ENCODE results near the gene SPX. TPM values are rescaled to one million over a fixed set of nuclear protein-coding genes. Genes with fewer than 3 reads are reported as not detected.

Gene SPX
- total and polyA plus RNA-seq, 2 donors (not counting 3 experiments of a cell fraction or from before 2014, with no cell fraction given) = 0.06 TPM; not detected in 1

DNA sequence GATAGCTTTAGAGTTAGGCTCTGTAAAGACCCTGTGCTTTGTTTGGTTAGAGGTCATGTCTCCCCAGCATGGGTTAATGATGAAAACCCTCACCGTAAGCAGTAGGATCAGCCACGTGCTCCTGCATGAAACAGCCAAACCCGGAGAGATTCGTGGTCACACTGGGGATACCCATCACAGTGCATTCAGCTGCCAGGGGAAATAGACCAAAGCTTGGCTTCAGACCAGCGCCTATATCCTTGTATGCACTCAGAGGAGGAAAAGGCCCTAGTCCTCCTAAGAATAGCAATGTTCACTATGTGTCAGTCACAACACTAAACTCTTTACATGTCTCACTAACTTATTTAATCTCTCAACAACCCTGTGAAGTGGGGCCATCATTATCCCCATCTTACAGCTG is 16.3 kb downstream of the SPX start:
- Histone ChIP-seq H3K4me2 (ENCODE audit: insufficient read depth, low read length) (no peak overlapping the region), H3K27me3 (ENCODE audit: control insufficient read depth in 2 of 2, insufficient read depth in 2 of 2, low read length in 2 of 2) (peaks cover 0 to 3% of the 10 kb centered on the region in 2 experiments), H3K27ac (ENCODE audit: insufficient read depth, low read depth, low read length) (no peak overlapping the region), H4K20me1 (replicated peaks; ENCODE audit: control insufficient read depth, extremely low read depth, insufficient read depth, low read length) (no peaks in the 10 kb centered on the region), H3K36me3 (ENCODE audit: control insufficient read depth in 2 of 2, extremely low read depth in 1 of 2, insufficient read depth in 2 of 2, low read length in 2 of 2) (no peaks in the 10 kb centered on the region), H3K4me3 (replicated peaks in 1 of 3; ENCODE audit: insufficient read depth in 1 of 3, low read depth in 1 of 3, low read length in 3 of 3) (no peak overlapping the region), H3K9me3 (replicated peaks; ENCODE audit: control insufficient read depth, insufficient read depth, low read length) (no peaks in the 10 kb centered on the region), H3K79me2 (ENCODE audit: control insufficient read depth, insufficient read depth, low read length) (no peaks in the 10 kb centered on the region), H3K9ac (replicated peaks; ENCODE audit: extremely low read depth, insufficient read depth, low read length) (no peak overlapping the region), H3K4me1 (ENCODE audit: control insufficient read depth, extremely low read depth, insufficient read depth, low read length) (no peaks in the 10 kb centered on the region), H2AFZ (ENCODE audit: low read depth, low read length) (no peak overlapping the region), H3K9me1 (replicated peaks; ENCODE audit: control insufficient read depth, extremely low read depth, insufficient read depth, low read length) (no peaks in the 10 kb centered on the region)
- intact Hi-C loops (cut with micrococcal nuclease) = no loop called here
- POLR2A ChIA-PET = interaction anchor here (1.1 kb wide), 1 partner anchor 116 kb away, joined by 3 read pairs; the partner anchor contains the start of gene LDHB
- TF ChIP-seq POLR2A (IDR thresholded peaks at IDR 0.05; ENCODE audit: low read depth, low read length) (no peak), GATA2 (IDR thresholded peaks at IDR 0.05; ENCODE audit: insufficient read depth, insufficient read length, low read depth, low read length) (no peak), FOS (IDR thresholded peaks at IDR 0.05; ENCODE audit: borderline replicate concordance, insufficient read depth, low read length) (no peak), POLR2AphosphoS5 (IDR thresholded peaks at IDR 0.05; ENCODE audit: insufficient read depth, low read depth, low read length) (no peak), CTCF (IDR thresholded peaks at IDR 0.05; ENCODE audit: extremely low read depth in 1 of 2, insufficient read depth in 1 of 2, low read depth in 1 of 2, low read length in 2 of 2) (no peak), MYC (IDR thresholded peaks at IDR 0.05; ENCODE audit: low read depth, low read length) (no peak)
- DNase-seq (ENCODE audit: low read depth, low spot score) (no peak), FAIRE-seq (no peak)
- CTCF ChIA-PET = interaction anchor here (1.2 to 1.8 kb wide), 2 partner anchors 9 to 14 kb away, joined by 4 to 5 read pairs; no protein-coding TSS in a partner anchor
- dilution Hi-C loops (cut with MboI; ENCODE audit: extremely low pct_ligation_motif_present, low sequenced_read_pairs) = no loop called here
- no TSS peak for BruUV-seq (replicated peaks)

DNA sequence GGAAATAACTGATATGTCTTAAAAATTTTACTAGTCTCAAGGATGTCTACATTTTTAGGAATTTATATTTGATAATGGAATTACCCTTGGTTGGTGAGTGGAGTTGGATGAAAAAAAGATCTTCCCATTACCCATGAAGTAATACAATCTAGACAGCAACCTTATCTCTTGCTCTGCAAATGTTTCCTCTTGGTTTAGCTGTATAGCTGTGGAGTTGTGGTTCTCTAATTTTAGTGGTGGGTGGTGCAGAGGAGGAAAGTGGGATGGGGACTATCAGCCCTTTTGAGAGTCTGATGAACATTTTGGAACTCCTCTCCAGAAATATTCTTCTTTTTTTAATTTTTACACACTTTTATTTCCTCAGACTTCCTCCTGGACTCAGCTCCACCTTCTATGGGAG is 17.1 kb downstream of the SPX start:
- DNase-seq (ENCODE audit: low read depth, low spot score) = no peak
- no peak overlapping the region for H3K4me3 ChIP-seq (replicated peaks in 1 of 3; ENCODE audit: insufficient read depth in 1 of 3, low read depth in 1 of 3, low read length in 3 of 3)
- H3K9me1 ChIP-seq (replicated peaks; ENCODE audit: control insufficient read depth, extremely low read depth, insufficient read depth, low read length) = no peaks in the 10 kb centered on the region
- no peak overlapping the region for H3K27ac ChIP-seq (ENCODE audit: insufficient read depth, low read depth, low read length)
- no peaks in the 10 kb centered on the region for H3K9me3 ChIP-seq (replicated peaks; ENCODE audit: control insufficient read depth, insufficient read depth, low read length)
- no peaks in the 10 kb centered on the region for H3K4me1 ChIP-seq (ENCODE audit: control insufficient read depth, extremely low read depth, insufficient read depth, low read length)
- no TSS peak for BruUV-seq (replicated peaks)
- FAIRE-seq = no peak
- H3K36me3 ChIP-seq (ENCODE audit: control insufficient read depth in 2 of 2, extremely low read depth in 1 of 2, insufficient read depth in 2 of 2, low read length in 2 of 2) = no peaks in the 10 kb centered on the region
- no peak overlapping the region for H3K9ac ChIP-seq (replicated peaks; ENCODE audit: extremely low read depth, insufficient read depth, low read length)
- TF ChIP-seq JUN (IDR thresholded peaks at IDR 0.05; ENCODE audit: borderline replicate concordance, insufficient read depth, insufficient read length, low read depth) (no peak), MYC (IDR thresholded peaks at IDR 0.05; ENCODE audit: low read depth, low read length) (no peak), CTCF (IDR thresholded peaks at IDR 0.05; ENCODE audit: extremely low read depth in 1 of 2, insufficient read depth in 1 of 2, low read depth in 1 of 2, low read length in 2 of 2) (no peak), GATA2 (IDR thresholded peaks at IDR 0.05; ENCODE audit: insufficient read depth, insufficient read length, low read depth, low read length) (no peak), POLR2AphosphoS5 (IDR thresholded peaks at IDR 0.05; ENCODE audit: insufficient read depth, low read depth, low read length) (no peak), POLR2A (IDR thresholded peaks at IDR 0.05; ENCODE audit: low read depth, low read length) (no peak), MAX (IDR thresholded peaks at IDR 0.05; ENCODE audit: insufficient read depth, insufficient read length) (no peak), EZH2 (IDR thresholded peaks at IDR 0.05; ENCODE audit: borderline replicate concordance, low read depth, low read length, severe bottlenecking) (no peak)
- CTCF ChIA-PET = interaction anchor here (1.8 kb wide), 1 partner anchor 13 kb away, joined by 5 read pairs; no protein-coding TSS in a partner anchor
- no peaks in the 10 kb centered on the region for H3K27me3 ChIP-seq (ENCODE audit: control insufficient read depth in 2 of 2, insufficient read depth in 2 of 2, low read length in 2 of 2)
- dilution Hi-C loops (cut with MboI; ENCODE audit: extremely low pct_ligation_motif_present, low sequenced_read_pairs) (no loop called here), intact Hi-C loops (cut with micrococcal nuclease) (no loop called here)
- H3K79me2 ChIP-seq (ENCODE audit: control insufficient read depth, insufficient read depth, low read length) = no peaks in the 10 kb centered on the region
- POLR2A ChIA-PET = no interaction called here
- H2AFZ ChIP-seq (ENCODE audit: low read depth, low read length) = no peak overlapping the region
- H4K20me1 ChIP-seq (replicated peaks; ENCODE audit: control insufficient read depth, extremely low read depth, insufficient read depth, low read length) = no peaks in the 10 kb centered on the region
- no peak overlapping the region for H3K4me2 ChIP-seq (ENCODE audit: insufficient read depth, low read length)

Measured in endothelial cell of umbilical vein (primary cell).